Hepatocyte (in vitro differentiated cells): ENCODE data around the gene BICDL1.

Experiments
- CTCF ChIP-seq: fragments of 200-600 bp; sonication (generic); IDR thresholded peaks from 2 replicates; pipeline ENCODE4 v1.5.1; 2016; ENCODE audit warnings: antibody characterized with exemption, mild to moderate bottlenecking; ENCODE audit not compliant: poor library complexity
- EZH2 ChIP-seq: fragments of 200-600 bp; sonication (generic); IDR thresholded peaks from 2 replicates; pipeline ENCODE4 v1.6.1; 2016; ENCODE audit warnings: antibody characterized with exemption, mild to moderate bottlenecking, borderline replicate concordance

- no peak for TF ChIP-seq CTCF
- no peak for TF ChIP-seq EZH2
These were observed 42.8 kb upstream of the BICDL1 start for GRCh38 chr12:119946213-119946612.
